Transverse colon (tissue), 4 donors: ENCODE results near the gene C17orf75.

Source experiments
- CTCF ChIP-seq, 5 experiments: fragments of 200-600 bp in 3 of 5; fragments of 450-650 bp in 2 of 5; sonication (generic) in 3 of 5; IDR thresholded peaks; 1 replicate in 2 of 5; 2 replicates in 3 of 5; pipeline ENCODE4 v1.5.1; 2016 to 2017; ENCODE audit warnings: antibody characterized with exemption in 5 of 5, inconsistent platforms in 3 of 5, mild to moderate bottlenecking in 2 of 5, moderate library complexity in 1 of 5
- EP300 ChIP-seq: sonication (generic); formaldehyde crosslinking; IDR thresholded peaks from one replicate; pipeline ENCODE4 v1.6.1; 2017; ENCODE audit warnings: antibody characterized with exemption, low read depth
- POLR2A ChIP-seq: fragments of 450-650 bp; IDR thresholded peaks from one replicate; pipeline ENCODE4 v1.6.1; 2016; ENCODE audit warnings: antibody characterized with exemption, mild to moderate bottlenecking, moderate library complexity
- POLR2AphosphoS5 ChIP-seq, 3 donors: sonication (generic); formaldehyde crosslinking; IDR thresholded peaks; one replicate each; pipeline ENCODE4 v1.6.1; 2016; ENCODE audit warnings: antibody characterized with exemption in 3 of 3

- TF ChIP-seq CTCF (IDR thresholded peaks at IDR 0.05) (no peak), POLR2A (no peak), EP300 (no peak), POLR2AphosphoS5 (IDR thresholded peaks at IDR 0.05) (no peak)
These were observed 54.0 kb downstream of the C17orf75 start for GRCh38 chr17:32287804-32288511.
